ENCODE data around the gene GNB1L. TPM values are rescaled to one million over a fixed set of nuclear protein-coding genes. Genes with fewer than 3 reads are reported as not detected.

GNB1L gene
- total RNA-seq, 1 experiment from 2014 or later: 9.6 TPM

GRCh38 chr22:19737846-19738663 lies 116.6 kb downstream of the GNB1L start:
- DNase-seq (ENCODE audit: low spot score): no peak

GRCh38 chr22:19735665-19736510 lies 118.8 kb downstream of the GNB1L start:
- DNase-seq (ENCODE audit: low spot score): no peak

GRCh38 chr22:19734837-19735382 lies 119.8 kb downstream of the GNB1L start:
- no peak for DNase-seq (ENCODE audit: low spot score)

- no peak for DNase-seq (ENCODE audit: low spot score)
These were observed 120.5 kb downstream of the GNB1L start for GRCh38 chr22:19734163-19734562.

GRCh38 chr22:19733755-19734154 lies 120.9 kb downstream of the GNB1L start:
- no peak for DNase-seq (ENCODE audit: low spot score)

Other genes with a start within 250 kb of the GNB1L start
- gene SEPTIN5, start 140.4 kb downstream of the GNB1L start, total RNA-seq (2014; rRNA removed; shearing (Covaris generic)): 18.7 and 40.3 TPM in 2 replicates
- gene GP1BB, start 131.3 kb downstream of the GNB1L start, total RNA-seq (2014; rRNA removed; shearing (Covaris generic)): 8.5 and 10.5 TPM in 2 replicates
- 3.7 and 7.4 TPM in 2 replicates for gene TBX1, start 94.1 kb downstream of the GNB1L start, total RNA-seq (2014; rRNA removed; shearing (Covaris generic))
- 8.5 and 11.7 TPM in 2 replicates for gene RTL10, start within 50 bp of the GNB1L start, total RNA-seq (2014; rRNA removed; shearing (Covaris generic))
- gene COMT, start 86.9 kb upstream of the GNB1L start, total RNA-seq (2014; rRNA removed; shearing (Covaris generic)): 91.9 and 130 TPM in 2 replicates
- gene TXNRD2, start 86.9 kb upstream of the GNB1L start, total RNA-seq (2014; rRNA removed; shearing (Covaris generic)): 112 and 114 TPM in 2 replicates
- 9.3 and 22.7 TPM in 2 replicates for gene ARVCF, start 161.9 kb upstream of the GNB1L start, total RNA-seq (2014; rRNA removed; shearing (Covaris generic))
- gene TANGO2, start 166.2 kb upstream of the GNB1L start, total RNA-seq (2014; rRNA removed; shearing (Covaris generic)): 29.6 and 36.3 TPM in 2 replicates
- 16.2 and 20.1 TPM in 2 replicates for gene DGCR8, start 225.4 kb upstream of the GNB1L start, total RNA-seq (2014; rRNA removed; shearing (Covaris generic))

Data from A172 (cell line).